Smooth muscle cell (in vitro differentiated cells): ENCODE measurements around the gene SDCBP2. TPM values are rescaled to one million over a fixed set of nuclear protein-coding genes. Genes with fewer than 3 reads are reported as not detected.

Source experiments
- DNase-seq: peaks from one replicate; lab custom pipeline; 2025; ENCODE audit not compliant: unreplicated experiment; lab: John Stamatoyannopoulos, UW
- H2AFZ ChIP-seq: fragments of 200-600 bp; sonication (generic); 2 replicates; pipeline ENCODE4 v1.6.0; 2016; ENCODE audit warnings: antibody characterized with exemption, low read depth, mild to moderate bottlenecking
- H3F3A ChIP-seq: fragments of 200-600 bp; sonication (generic); 2 replicates; pipeline ENCODE4 v1.6.0; 2017; ENCODE audit warnings: antibody characterized with exemption, low read depth
- H3K27ac ChIP-seq: fragments of 200-600 bp; sonication (generic); 2 replicates; pipeline ENCODE4 v1.5.1; 2016; ENCODE audit warnings: low read depth, mild to moderate bottlenecking
- H3K27me3 ChIP-seq: fragments of 200-600 bp; sonication (generic); 2 replicates; pipeline ENCODE4 v1.6.1; 2016; ENCODE audit warnings: low read depth, mild to moderate bottlenecking
- H3K36me3 ChIP-seq: fragments of 200-600 bp; sonication (generic); 2 replicates; pipeline ENCODE4 v1.5.1; 2016; ENCODE audit warnings: low read depth
- H3K4me1 ChIP-seq: fragments of 200-600 bp; sonication (generic); 2 replicates; pipeline ENCODE4 v1.5.1; 2016; ENCODE audit warnings: low read depth
- H3K4me2 ChIP-seq: fragments of 200-600 bp; sonication (generic); 2 replicates; pipeline ENCODE4 v1.6.0; 2016; ENCODE audit warnings: mild to moderate bottlenecking
- H3K4me3 ChIP-seq: fragments of 200-600 bp; sonication (generic); 2 replicates; pipeline ENCODE4 v1.5.1; 2016; ENCODE audit warnings: mild to moderate bottlenecking
- H3K79me2 ChIP-seq: fragments of 200-600 bp; sonication (generic); 2 replicates; pipeline ENCODE4 v1.6.0; 2016; ENCODE audit warnings: low read depth, mild to moderate bottlenecking
- H3K9ac ChIP-seq: fragments of 200-600 bp; sonication (generic); 2 replicates; pipeline ENCODE4 v1.6.0; 2016; ENCODE audit warnings: low read depth
- H3K9me3 ChIP-seq: fragments of 200-600 bp; sonication (generic); replicated peaks from 2 replicates; pipeline ENCODE4 v1.5.1; 2016; ENCODE audit warnings: low read depth
- H4K20me1 ChIP-seq: fragments of 200-600 bp; sonication (generic); 2 replicates; pipeline ENCODE4 v1.6.0; 2016; ENCODE audit warnings: low read depth
- CTCF ChIP-seq: fragments of 200-600 bp; sonication (generic); IDR thresholded peaks from 2 replicates; pipeline ENCODE4 v1.5.1; 2017; ENCODE audit warnings: borderline replicate concordance, mild to moderate bottlenecking, antibody characterized with exemption; ENCODE audit not compliant: insufficient read depth, poor library complexity, severe bottlenecking
- WGBS: methylation state at CpG from one replicate; pipeline ENCODE4 v1.1.7; 2016; ENCODE audit warnings: low lambda C conversion rate; 5-methylcytosine and 5-hydroxymethylcytosine counted together
- polyA plus RNA-seq: library from polyadenylated mRNA; unstranded; fragments of >200 nt; fragmentation: Nextera tagmentation; extraction: Ambion mirVana; gene quantifications from 2 replicates; pipeline ENCODE4 v1.2.1, GENCODE V29; 2016
- total RNA-seq: library from RNA; depleted of rRNA; stranded (reverse); fragments of >200 nt; gene quantifications from 2 replicates; pipeline ENCODE4 v1.2.3, GENCODE V29; 2014

The SDCBP2 gene
- total and polyA plus RNA-seq, 2 experiments from 2014 or later, result 3.6 to 4.7 TPM

- Histone ChIP-seq H3K27me3 (no peaks in the 10 kb centered on the region), H3F3A (no peaks in the 10 kb centered on the region), H4K20me1 (no peaks in the 10 kb centered on the region), H3K9me3 (no peaks in the 10 kb centered on the region), H3K27ac (no peak overlapping the region), H2AFZ (no peak overlapping the region), H3K4me3 (no peak overlapping the region), H3K4me1 (no peaks in the 10 kb centered on the region), H3K36me3 (no peaks in the 10 kb centered on the region), H3K79me2 (no peaks in the 10 kb centered on the region), H3K9ac (no peak overlapping the region), H3K4me2 (no peak overlapping the region)
- no peak for TF ChIP-seq CTCF
- DNase-seq, result no peak
- 97% methylated on average over 9 of the region's 9 CpGs for WGBS
Observed at GRCh38 chr20:1308702-1309095, 20.2 kb downstream of the SDCBP2 start.

- no peak for DNase-seq
- Histone ChIP-seq H3K36me3 (no peaks in the 10 kb centered on the region), H3K4me2 (no peak overlapping the region), H2AFZ (no peak overlapping the region), H3K27ac (no peak overlapping the region), H3F3A (no peaks in the 10 kb centered on the region), H3K4me1 (no peaks in the 10 kb centered on the region), H3K27me3 (no peaks in the 10 kb centered on the region), H3K9me3 (no peaks in the 10 kb centered on the region), H3K79me2 (no peaks in the 10 kb centered on the region), H4K20me1 (no peaks in the 10 kb centered on the region), H3K4me3 (no peak overlapping the region), H3K9ac (no peak overlapping the region)
- WGBS, result 94% methylated on average over 13 of the region's 13 CpGs
- no peak for TF ChIP-seq CTCF
Observed at GRCh38 chr20:1308067-1308701, 20.8 kb downstream of the SDCBP2 start.

GRCh38 chr20:1307571-1307971 is 21.4 kb downstream of the SDCBP2 start:
- Histone ChIP-seq H2AFZ (no peak overlapping the region), H3K4me1 (no peaks in the 10 kb centered on the region), H3K36me3 (no peaks in the 10 kb centered on the region), H3F3A (no peaks in the 10 kb centered on the region), H3K9me3 (no peaks in the 10 kb centered on the region), H3K79me2 (no peaks in the 10 kb centered on the region), H4K20me1 (no peaks in the 10 kb centered on the region), H3K27ac (no peak overlapping the region), H3K9ac (no peak overlapping the region), H3K4me2 (no peak overlapping the region), H3K4me3 (no peak overlapping the region), H3K27me3 (no peaks in the 10 kb centered on the region)
- no peak for DNase-seq
- no peak for TF ChIP-seq CTCF
- 95% methylated on average over 13 of the region's 13 CpGs for WGBS

GRCh38 chr20:1307171-1307570 is 21.8 kb downstream of the SDCBP2 start:
- Histone ChIP-seq H3K9ac (no peak overlapping the region), H2AFZ (no peak overlapping the region), H3K4me1 (no peaks in the 10 kb centered on the region), H3K4me2 (no peak overlapping the region), H4K20me1 (no peaks in the 10 kb centered on the region), H3K36me3 (no peaks in the 10 kb centered on the region), H3K4me3 (no peak overlapping the region), H3K9me3 (no peaks in the 10 kb centered on the region), H3K27ac (no peak overlapping the region), H3K27me3 (no peaks in the 10 kb centered on the region), H3K79me2 (no peaks in the 10 kb centered on the region), H3F3A (no peaks in the 10 kb centered on the region)
- TF ChIP-seq CTCF, result no peak
- WGBS, result 95% methylated on average over 10 of the region's 10 CpGs
- DNase-seq, result no peak
